HG03108 (cell line): Measurements from ENCODE around the gene KCNAB1.
"Not testable (repeated sequence)": the region's sequence is repeated elsewhere in the genome, so short reads cannot be mapped to it uniquely, and the experiment has no call there.

Experiments
- ATAC-seq: cut with Tn5 transposase; IDR thresholded peaks from one replicate; pipeline ENCODE4 v1.9.1; 2021; ENCODE audit warnings: moderate library complexity; ENCODE audit not compliant: unreplicated experiment

Gene KCNAB1

DNA sequence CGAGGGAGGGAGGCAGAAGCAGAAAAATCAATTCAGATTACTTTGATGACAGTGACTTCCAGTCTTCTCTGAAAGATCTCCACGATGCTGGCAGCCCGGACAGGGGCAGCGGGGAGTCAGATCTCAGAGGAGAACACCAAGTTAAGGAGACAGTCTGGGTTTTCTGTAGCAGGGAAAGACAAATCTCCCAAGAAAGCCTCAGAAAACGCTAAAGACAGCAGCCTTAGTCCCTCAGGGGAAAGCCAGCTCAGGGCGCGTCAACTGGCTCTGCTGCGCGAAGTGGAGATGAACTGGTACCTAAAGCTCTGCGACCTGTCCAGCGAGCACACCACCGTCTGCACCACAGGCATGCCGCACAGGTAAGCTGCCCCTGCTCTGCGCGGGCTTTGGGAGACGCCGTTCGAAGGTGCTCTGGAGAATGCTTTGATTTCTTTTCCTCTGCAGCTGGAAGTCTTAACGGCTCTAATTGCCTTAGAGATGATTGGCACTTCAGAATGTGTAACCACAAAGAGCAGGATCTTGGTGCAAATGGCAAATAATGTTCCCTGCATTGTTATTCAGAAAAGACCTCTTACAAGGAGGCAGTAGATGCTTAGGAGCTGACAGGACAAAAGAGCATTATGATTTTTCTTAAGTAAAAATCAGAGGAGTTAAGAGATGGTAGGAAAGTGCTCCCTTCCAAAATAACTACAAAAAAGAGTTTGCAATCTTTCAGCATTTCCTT lies at the start of gene KCNAB1:
Gene KCNAB1, plus strand, starts transcription at position 51 of the 724 bp plus-strand sequence.
- ATAC-seq = no peak

DNA sequence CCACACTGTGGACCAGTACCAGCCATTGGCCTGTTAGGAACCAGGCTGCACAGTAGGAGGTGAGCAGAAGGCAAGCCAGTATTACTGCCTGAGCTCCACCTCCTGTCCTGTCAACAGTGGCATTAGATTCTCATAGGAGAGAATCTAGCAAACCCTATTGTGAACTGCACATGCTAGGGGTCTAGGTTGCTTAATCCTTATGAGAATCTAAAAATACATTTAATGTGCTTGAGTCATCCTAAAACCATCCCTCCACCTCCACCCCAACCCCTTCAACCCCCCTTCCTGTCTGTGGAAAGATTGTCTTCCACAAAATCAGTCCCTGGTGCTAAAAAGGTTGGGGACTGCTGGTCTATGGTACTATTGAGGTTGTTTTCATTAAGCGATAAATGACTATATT lies 49.3 kb upstream of the KCNAB1 start:
- no peak for ATAC-seq

DNA sequence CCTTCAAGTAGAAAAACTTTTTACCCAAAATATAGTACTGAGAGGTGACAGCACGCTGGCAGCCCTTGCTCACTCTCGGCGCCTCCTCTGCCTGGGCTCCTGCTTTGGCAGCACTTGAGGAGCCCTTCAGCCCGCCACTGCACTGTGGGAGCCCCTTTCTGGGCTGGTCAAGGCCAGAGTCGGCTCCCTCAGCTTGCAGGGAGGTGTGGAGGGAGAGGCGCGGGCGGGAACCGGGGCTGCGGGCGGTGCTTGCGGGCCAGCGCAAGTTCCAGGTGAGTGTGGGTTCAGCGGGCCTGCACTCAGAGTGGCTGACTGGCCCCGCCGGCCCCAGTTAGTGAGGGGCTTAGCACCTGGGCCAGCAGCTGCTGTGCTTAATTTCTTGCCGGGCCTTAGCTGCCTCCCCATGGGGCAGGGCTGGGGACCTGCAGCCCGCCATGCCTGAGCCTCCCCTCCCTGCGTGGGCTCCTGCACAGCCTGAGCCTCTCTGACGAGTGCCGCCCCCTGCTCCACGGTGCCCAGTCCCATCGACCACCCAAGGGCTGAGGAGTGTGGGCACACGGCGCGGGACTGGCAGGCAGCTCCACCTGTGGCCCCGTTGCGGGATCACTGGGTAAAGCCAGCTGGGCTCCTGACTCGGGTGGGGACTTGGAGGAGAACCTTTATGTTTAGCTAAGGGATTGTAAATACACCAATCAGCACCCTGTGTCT lies 47.3 kb upstream of the KCNAB1 start:
- ATAC-seq = not testable (repeated sequence)

DNA sequence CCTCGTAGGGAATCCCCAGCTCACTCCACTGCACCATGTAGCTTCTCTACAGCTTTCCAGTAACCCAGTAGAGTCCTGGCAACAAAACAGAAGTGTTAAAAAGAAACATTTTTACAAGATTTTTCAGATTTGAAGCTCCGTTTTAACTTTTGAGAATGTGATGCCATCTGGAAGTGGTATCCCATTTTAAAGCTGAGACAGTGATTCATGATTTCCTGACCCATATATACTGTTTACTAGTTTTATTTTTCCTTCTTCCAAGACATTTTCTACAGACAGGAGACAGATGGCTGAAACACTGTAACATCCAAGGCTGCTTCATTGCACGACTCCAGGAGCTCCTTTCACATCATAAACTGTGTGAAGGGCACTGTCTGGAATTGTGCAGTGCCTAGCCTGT lies 30.3 kb upstream of the KCNAB1 start:
- no peak for ATAC-seq

DNA sequence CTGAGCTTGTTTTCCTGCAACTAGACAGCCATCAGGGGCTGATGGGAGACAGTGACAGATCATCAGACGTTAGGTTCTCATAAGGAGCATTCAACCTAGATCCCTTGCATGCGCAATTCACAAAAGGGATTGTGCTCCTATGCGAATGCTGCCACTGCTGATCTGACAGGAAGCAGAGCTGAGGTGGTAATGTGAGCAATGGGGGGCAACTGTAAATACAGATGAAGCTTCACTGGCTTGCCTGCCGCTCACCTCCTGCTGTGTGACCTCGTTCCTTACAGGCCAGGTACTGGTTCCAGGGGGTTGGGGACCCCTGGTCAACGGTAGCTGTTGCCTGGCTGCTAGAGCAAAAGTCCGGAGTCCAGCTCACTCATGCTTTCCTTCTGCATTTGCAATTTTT lies 26.4 kb upstream of the KCNAB1 start:
- ATAC-seq = no peak

DNA sequence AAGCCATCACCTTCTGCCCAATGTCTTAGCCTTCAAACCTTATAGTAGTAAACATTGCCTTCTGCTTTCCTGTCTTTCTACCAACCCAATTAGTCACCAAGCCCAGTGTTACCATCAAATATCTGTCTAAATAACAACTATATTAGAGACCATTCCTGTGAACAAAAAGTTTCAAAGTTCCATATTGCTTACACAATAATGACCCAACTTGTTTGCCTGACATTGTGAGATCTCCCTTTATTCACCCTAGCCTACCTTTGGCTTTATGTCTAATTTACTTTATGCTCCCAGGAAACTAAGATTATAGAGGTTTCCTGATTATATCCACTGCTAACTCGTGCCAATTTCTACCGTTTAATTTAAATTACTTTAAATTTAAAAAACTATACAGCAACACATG lies 26.0 kb upstream of the KCNAB1 start:
- no peak for ATAC-seq

DNA sequence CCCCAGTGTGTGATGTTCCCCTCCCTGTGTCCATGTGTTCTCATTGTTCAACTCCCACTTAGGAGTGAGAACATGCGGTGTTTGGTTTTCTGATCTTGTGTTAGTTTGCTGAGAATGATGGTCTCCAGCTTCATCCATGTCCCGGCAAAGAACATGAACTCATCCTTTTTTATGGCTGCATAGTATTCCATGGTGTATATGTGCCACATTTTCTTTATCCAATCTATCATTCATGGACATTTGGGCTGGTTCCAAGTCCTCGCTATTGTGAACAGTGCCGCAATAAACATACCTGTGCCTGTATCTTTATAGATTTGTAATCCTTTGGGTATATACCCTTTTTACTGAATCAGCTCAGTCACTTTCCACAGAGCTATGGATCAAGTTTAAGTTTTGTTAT lies 24.7 kb upstream of the KCNAB1 start:
- ATAC-seq = not testable (repeated sequence)

DNA sequence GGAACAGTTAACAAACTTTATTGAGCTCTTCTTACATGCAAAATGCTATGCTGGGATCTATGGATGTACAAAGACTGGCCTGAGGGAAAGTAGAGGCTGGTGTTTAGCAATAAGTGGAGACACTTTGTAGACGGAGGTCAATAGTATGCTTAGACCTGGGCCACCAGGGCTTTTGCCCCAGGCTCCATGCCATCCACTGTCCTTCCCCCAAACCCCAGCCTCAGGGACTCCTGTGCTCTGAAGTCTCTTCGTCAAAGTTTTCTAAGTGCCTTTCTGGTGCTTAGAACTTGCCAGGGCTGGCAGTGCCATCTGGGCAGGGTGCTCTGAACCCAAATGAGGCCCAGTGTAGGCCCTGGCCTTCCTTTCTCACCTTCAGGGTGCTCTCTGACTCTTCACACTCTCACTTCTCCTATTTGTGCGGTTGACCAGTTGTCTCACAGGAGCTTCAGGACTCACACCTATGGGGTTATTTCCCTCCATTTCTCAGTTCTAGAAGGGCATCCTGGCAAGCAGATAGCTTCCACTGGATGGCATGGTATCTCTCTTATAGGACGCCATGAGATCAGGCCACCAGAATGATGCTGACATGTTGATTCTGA lies 21.8 kb upstream of the KCNAB1 start:
- peak; percentile 64 for ATAC-seq

DNA sequence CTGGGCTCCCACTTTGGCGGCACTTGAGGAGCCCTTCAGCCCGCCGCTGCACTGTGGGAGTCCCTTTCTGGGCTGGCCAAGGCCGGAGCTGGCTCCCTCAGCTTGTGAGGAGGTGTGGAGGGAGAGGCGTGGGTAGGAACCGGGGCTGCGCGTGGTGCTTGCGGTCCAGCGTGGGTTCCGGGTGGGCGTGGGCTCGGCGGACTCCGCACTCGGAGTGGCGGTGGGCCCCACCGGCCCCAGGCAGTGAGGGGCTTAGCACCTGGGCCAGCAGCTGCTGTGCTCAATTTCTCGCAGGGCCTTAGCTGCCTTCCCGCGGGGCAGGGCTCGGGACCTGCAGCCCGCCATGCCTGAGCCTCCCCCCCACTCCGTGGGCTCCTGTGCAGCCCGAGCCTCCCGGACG lies 21.0 kb upstream of the KCNAB1 start:
- ATAC-seq = not testable (repeated sequence)

DNA sequence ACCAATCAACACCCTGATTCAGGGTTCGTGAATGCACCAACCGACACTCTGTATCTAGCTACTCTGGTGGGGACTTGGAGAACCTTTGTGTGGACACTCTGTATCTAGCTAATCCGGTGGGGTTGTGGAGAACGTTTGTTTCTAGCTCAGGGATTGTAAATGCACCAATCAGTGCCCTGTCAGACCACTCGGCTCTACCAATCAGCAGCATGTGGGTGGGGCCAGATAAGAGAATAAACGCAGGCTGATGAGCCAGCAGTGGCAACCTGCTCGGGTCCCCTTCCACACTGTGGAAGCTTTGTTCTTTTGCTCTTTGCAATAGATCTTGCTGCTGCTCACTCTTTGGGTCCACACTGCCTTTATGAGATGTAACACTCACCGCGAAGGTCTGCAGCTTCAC lies 20.4 kb upstream of the KCNAB1 start:
- not testable (repeated sequence) for ATAC-seq

DNA sequence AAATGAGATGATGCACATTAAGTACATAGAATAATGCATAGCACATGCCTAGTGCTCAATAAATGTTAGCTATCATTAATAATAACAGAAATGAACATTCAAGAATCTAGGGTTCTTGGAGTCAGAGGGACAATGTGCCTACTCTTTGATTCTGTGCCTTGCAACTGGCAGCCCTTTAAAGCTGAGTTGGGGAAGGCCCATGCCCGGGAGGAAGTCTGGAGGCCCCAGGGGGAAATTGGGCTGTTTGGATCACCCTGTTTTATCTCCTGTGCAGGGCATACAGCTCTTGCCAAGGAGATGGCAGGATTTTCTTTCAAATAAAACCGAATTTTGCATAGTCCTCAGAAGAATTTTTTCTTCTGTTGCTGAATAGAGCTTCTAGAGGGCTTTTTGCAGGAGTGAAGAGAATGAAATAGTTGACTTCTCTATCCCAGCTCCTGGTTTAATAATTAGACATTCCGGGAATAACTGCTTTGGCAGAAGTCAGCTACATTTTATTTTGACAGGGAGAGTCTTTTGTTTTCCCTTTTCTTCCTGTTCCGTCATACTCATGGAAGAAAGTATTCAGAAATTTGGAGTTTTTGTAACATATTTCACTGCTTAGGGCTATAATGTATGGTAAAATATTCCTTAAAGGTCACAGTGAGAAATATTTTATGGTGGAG lies 18.0 kb upstream of the KCNAB1 start:
- ATAC-seq = no peak

DNA sequence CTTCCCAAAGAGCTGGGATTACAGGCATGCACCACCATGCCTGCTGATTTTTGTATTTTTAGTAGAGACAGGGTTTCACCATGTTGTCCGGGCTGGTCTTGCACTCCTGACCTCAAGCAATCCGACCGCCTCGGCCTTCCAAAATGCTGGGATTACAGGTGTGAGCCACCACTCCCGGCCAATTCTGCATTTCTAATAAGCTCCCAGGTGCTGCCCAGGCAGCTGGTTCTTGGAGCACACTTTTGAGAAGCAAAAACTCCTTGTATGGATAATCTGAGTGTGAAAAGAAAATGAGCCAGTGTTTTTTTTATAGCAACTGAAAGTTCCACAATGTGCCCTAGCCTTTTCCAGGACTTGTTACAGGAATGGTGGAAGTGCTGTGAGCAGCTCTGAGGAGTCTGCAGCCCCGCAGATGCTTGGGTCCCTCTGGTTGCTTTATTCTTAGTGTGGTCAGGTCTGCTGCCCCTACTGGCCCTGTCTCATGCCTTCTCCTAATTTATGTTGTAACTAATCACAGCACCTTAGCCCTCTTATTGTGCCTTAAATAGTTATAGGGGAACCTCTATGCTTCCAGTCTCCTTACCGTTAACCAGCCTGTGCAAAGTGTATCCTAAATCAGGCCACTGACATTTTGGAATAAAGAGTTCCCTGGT lies 13.5 kb upstream of the KCNAB1 start:
- ATAC-seq = no peak

DNA sequence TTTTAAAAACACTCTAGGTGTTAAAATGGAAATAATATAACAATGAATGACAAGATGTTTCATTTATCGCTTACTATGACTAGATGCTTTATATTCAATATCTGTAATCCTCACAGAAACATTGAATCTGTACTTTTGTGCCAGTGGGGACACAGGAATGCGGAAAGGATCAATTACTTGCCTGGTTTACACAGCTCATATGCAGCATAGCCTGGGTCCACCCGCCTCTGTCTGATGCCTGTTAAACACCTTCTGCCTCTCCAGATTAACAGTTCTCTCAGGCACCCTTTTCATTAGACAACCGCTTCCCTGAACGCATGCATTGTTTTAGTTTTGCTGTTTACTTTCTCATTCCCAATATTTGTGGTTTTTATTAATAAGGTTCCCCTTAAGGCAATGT lies 12.9 kb upstream of the KCNAB1 start:
- ATAC-seq = no peak

DNA sequence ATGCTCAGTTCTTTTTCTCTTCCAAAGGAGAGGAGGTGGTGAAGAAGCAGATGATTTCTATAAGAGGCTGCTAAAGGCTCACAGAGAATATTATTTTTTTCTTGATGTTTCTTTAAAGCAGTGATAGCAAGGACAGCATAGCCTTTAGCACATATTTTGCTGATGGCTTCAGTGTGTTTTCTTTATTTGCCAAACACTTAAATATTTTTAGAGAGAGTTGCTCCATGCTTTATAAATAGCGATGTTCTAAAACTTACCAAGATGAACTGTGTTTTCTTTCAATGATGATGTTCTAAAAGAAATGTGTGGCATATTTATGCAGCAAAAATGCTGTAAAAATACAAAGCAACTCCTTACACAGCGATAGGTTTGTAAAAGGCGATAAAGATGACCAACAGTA lies 11.8 kb upstream of the KCNAB1 start:
- ATAC-seq = no peak

DNA sequence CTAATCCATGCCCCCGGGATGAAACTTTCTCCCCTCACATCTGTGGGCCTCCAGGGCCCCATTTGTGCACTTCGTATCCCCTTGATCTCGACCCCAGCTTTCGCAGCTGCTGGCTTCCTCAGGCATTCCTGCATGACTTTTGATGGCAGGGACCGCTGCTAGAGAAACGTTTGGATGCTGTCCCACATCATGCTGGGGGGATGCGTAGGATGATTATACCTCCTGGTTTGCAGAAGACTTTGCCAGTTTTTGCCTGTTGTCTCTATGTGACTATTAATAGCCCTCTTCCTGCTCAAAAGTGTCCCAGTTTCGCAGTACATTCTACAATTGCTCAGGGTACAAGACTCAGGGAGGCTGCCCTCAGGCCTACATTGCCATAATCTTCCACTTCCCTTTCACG lies 10.4 kb upstream of the KCNAB1 start:
- ATAC-seq = no peak

DNA sequence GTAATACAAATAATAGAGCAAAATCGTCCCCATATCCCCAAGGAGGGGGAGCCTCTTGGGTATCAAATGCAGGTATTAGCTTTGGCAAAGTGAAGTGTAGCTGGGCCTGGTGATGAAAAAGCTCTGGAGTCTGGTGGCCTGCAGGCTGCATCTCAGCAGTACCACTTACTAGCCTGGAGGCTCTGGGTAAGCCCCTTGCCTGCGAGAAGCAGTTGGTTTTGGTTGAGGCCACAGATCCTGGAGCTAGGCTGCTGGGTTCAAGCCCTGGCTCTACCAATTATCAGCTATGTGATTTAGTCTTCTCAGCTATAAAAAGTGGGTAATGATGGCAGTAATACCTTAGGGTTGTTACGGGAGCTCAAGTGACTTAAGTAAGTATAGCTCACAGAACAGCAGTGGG lies 6.1 kb downstream of the KCNAB1 start:
- no peak for ATAC-seq

DNA sequence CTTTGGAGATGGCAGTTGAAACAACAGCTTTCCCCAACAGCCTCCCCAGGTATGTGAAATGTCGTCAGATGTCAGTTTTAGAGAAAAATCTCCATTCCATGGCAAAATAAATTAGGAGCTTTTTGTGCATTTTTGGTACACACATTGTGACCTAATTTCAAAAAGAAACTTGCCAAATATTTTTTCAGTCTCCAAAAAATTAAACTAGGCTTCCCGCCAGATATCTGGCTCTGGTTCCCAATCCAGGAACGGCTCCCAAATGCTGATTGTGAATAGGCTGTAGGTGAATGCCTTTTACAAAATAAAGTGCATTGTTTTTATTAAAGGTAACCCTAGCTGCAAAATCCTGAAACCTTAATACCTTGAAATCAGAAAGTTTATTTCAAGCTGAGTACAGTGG lies 10.9 kb downstream of the KCNAB1 start:
- ATAC-seq = no peak

DNA sequence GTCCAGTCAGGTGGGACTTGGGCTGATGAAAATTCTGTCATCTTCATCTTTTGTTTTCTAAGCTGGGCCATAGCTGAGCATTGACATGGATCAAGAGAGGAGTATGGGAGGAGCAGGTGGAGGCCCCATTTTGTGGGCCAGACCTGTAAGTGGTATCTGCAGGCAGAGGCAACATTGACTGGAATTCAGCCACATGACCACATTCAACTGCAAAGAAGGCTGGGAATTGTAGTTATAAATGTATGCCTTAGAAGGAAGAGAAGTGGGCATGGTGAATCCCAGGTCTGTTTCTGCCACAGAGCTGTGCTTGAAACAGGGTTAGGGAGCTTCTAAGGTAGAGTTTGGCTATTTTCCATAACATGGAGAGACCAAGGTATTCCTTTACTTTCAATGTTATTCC lies 11.4 kb downstream of the KCNAB1 start:
- no peak for ATAC-seq

DNA sequence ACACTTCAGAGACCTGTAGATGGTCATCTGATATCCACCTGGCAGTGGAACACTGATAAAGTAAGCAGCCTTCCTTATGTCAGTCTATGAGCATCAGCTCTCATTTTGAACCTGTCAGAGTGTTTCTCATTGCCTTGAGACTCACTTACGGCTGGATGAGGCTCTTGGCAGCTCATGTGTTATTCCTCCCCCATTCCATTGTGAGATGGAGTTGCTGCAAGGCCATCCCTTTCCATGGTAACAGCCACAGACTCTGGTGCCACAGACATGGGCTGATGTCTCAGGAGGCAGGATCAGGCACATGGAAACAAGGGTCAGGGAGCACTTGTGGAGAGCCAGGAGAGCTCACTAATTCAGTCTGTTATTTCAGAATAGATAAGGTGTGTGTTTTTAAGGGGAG lies 11.9 kb downstream of the KCNAB1 start:
- no peak for ATAC-seq

DNA sequence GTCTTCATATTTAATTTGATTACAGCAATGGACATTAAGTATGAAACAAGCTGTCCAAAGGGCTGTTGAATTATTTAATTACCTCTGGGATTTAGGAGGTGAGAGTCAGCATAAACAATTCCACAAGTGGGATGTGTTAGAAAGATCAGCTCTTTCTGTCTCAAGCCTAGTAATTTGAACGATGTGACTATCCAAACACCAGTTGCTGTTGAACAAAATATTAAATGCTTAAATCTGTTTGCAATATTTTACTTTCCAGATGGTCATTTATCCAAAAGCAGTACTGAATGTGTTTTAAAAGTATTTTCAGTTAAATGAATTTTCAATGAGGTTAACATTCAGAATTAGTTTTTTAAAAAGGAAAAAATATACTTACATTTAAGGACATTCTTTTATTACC lies 12.7 kb downstream of the KCNAB1 start:
- ATAC-seq = no peak

DNA sequence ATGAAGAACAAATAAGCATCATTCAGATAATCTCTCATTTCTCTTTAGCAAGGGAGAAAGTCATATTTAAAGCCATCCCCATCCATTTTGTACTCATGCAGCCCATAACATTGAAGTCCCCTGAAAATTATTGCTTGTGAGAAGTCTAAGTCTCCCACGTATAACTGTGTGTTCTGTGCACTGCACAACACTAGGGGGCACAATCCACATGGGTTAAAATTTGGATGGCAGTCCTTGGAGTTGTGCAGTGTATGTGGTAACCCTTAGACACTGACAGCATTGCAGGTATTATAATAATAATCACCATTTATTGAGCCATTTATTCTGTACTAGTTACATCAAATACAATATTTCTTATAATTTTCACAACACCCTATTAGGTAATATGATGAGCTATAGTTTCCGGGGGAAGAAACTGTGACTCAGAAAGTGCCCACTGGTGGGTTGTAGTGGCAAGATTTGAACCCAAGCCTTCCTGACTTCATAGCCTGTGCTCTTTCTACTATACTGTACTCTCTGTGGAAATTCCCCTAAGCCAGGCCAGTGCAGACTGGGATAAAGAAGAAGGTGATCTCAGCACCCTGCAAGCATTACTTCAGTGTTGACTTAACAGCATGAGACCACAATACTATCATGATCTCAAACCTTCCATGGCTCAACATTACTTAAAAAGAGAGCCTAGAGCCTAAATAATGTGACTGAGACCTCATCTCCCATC lies 15.7 kb downstream of the KCNAB1 start:
- no peak for ATAC-seq
